ENCODE data around the gene MAG.
"Not testable (repeated sequence)": the region's sequence is repeated elsewhere in the genome, so short reads cannot be mapped to it uniquely, and the experiment has no call there.

GRCh38 chr19:35286101-35286500 lies 5.9 kb upstream of the MAG start:
- not testable (repeated sequence) for TF ChIP-seq YY1 (IDR thresholded peaks at IDR 0.05; ENCODE audit: borderline replicate concordance in 1 of 3, control insufficient read depth in 1 of 3, extremely low read depth in 1 of 3, insufficient read depth in 3 of 3, insufficient read length in 1 of 3, insufficient replicate concordance in 2 of 3, low read depth in 1 of 3, low read length in 2 of 3); PATZ1 (CRISPR knock-in tag; IDR thresholded peaks at IDR 0.05; ENCODE audit: borderline replicate concordance)

Data from K562 (cell line).